Effector memory CD8-positive, alpha-beta T cell (primary cell): ENCODE measurements around the gene HIKESHI.
A peak's percentile ranks its signal among the peaks of the same experiment; 100 is the strongest.
"Not testable (repeated sequence)": the region's sequence is repeated elsewhere in the genome, so short reads cannot be mapped to it uniquely, and the experiment has no call there.

ENCODE experiments used
- ATAC-seq: fragments of 150-1000 bp; cut with Tn5 transposase; replicated peaks from 2 replicates; pipeline ENCODE4 v1.10.0; 2021; ENCODE audit warnings: mild to moderate bottlenecking, moderate library complexity
- DNase-seq, 3 experiments: peaks; one replicate each; pipeline ENCODE4 v3.0.0; 2021
- H3K27ac Mint-ChIP-seq, 2 donors: one replicate each; pipeline ENCODE4 v1.8.0; 2022; ENCODE audit warnings: mild to moderate bottlenecking in 2 of 2, mixed read lengths in 2 of 2, moderate library complexity in 2 of 2
- H3K27me3 Mint-ChIP-seq, 2 donors: one replicate each; pipeline ENCODE4 v1.8.0; 2022; ENCODE audit warnings: mixed read lengths in 2 of 2
- H3K36me3 Mint-ChIP-seq: one replicate; pipeline ENCODE4 v1.8.0; 2022; ENCODE audit warnings: mild to moderate bottlenecking, moderate library complexity, mixed read lengths; ENCODE audit not compliant: insufficient read depth
- H3K4me1 Mint-ChIP-seq, 2 donors: one replicate each; pipeline ENCODE4 v1.8.0; 2022; ENCODE audit warnings: low read depth in 2 of 2, mixed read lengths in 2 of 2
- H3K4me3 Mint-ChIP-seq, 2 donors: one replicate each; pipeline ENCODE4 v1.8.0; 2022; ENCODE audit warnings: mild to moderate bottlenecking in 2 of 2, mixed read lengths in 2 of 2, moderate library complexity in 2 of 2
- H3K9me3 Mint-ChIP-seq, 2 donors: one replicate each; pipeline ENCODE4 v1.8.0; 2022; ENCODE audit warnings: mixed read lengths in 2 of 2

HIKESHI gene

GRCh38 chr11:86277741-86278140 lies 24.3 kb upstream of the HIKESHI start:
- peaks cover 66% of the 10 kb centered on the region for H3K36me3 Mint-ChIP-seq
- ATAC-seq, result no peak

GRCh38 chr11:86278226-86278625 lies 23.8 kb upstream of the HIKESHI start:
- H3K27me3 Mint-ChIP-seq, result no peaks in the 10 kb centered on the region
- no peak overlapping the region for H3K4me3 Mint-ChIP-seq
- H3K9me3 Mint-ChIP-seq, result no peaks in the 10 kb centered on the region
- H3K36me3 Mint-ChIP-seq, result peaks cover 61% of the 10 kb centered on the region
- peaks cover 16 to 17% of the 10 kb centered on the region in 2 donors for H3K4me1 Mint-ChIP-seq
- no peak for ATAC-seq
- no peak overlapping the region for H3K27ac Mint-ChIP-seq
- no peak for DNase-seq

More at GRCh38 chr11:86277741-86278140, 24.3 kb upstream of the HIKESHI start:
- DNase-seq, result no peak
- Mint-ChIP-seq H3K4me3 (no peak overlapping the region), H3K27ac (no peak overlapping the region), H3K27me3 (no peaks in the 10 kb centered on the region), H3K9me3 (no peaks in the 10 kb centered on the region), H3K4me1 (peaks cover 16 to 20% of the 10 kb centered on the region in 2 donors)

GRCh38 chr11:86279747-86280146 lies 22.3 kb upstream of the HIKESHI start:
- H3K36me3 Mint-ChIP-seq, result peaks cover 55% of the 10 kb centered on the region
- H3K27me3 Mint-ChIP-seq, result no peaks in the 10 kb centered on the region
- no peak for DNase-seq
- peaks cover 11 to 13% of the 10 kb centered on the region in 2 donors for H3K4me1 Mint-ChIP-seq
- no peak overlapping the region for H3K27ac Mint-ChIP-seq
- ATAC-seq, result no peak
- no peaks in the 10 kb centered on the region for H3K9me3 Mint-ChIP-seq
- no peak overlapping the region for H3K4me3 Mint-ChIP-seq

- peaks cover 15% of the 10 kb centered on the region for H3K36me3 Mint-ChIP-seq
- peak overlapping the region; percentile 18 to 88 for H3K27ac Mint-ChIP-seq
- H3K9me3 Mint-ChIP-seq, result no peaks in the 10 kb centered on the region
- no peaks in the 10 kb centered on the region for H3K27me3 Mint-ChIP-seq
- DNase-seq (no peak), ATAC-seq (no peak)
- peaks cover 14 to 15% of the 10 kb centered on the region in 2 donors for H3K4me1 Mint-ChIP-seq
- H3K4me3 Mint-ChIP-seq, result no peak overlapping the region
Measured at GRCh38 chr11:86287468-86287796, 14.6 kb upstream of the HIKESHI start.

GRCh38 chr11:86288776-86289507 lies 13.1 kb upstream of the HIKESHI start:
- Mint-ChIP-seq H3K9me3 (no peaks in the 10 kb centered on the region), H3K4me1 (peaks cover 17 to 19% of the 10 kb centered on the region in 2 donors), H3K4me3 (no peak overlapping the region), H3K36me3 (peaks cover 12% of the 10 kb centered on the region), H3K27ac (peak overlapping the region; percentile 73 to 80), H3K27me3 (no peaks in the 10 kb centered on the region)
- DNase-seq, result no peak
- ATAC-seq, result no peak

GRCh38 chr11:86289508-86290280 lies 12.3 kb upstream of the HIKESHI start:
- H3K4me1 Mint-ChIP-seq, result peaks cover 17 to 19% of the 10 kb centered on the region in 2 donors
- ATAC-seq, DNase-seq, H3K27me3 Mint-ChIP-seq, H3K36me3 Mint-ChIP-seq, H3K4me3 Mint-ChIP-seq, H3K9me3 Mint-ChIP-seq: not testable (repeated sequence)
- H3K27ac Mint-ChIP-seq, result peak overlapping the region; percentile 73 to 80

- DNase-seq, result peak; percentile 42 to 56 (median 54)
- H3K27ac Mint-ChIP-seq, result peak overlapping the region in 1 of 2 donors; percentile 35
- ATAC-seq, result peak; percentile 23
Measured at GRCh38 chr11:86291466-86292262, 10.4 kb upstream of the HIKESHI start.

GRCh38 chr11:86292912-86293616 lies 9.0 kb upstream of the HIKESHI start:
- Mint-ChIP-seq H3K4me1 (peaks cover 9 to 14% of the 10 kb centered on the region in 2 donors), H3K9me3 (no peaks in the 10 kb centered on the region), H3K27ac (peak overlapping the region; percentile 46 to 96), H3K36me3 (no peaks in the 10 kb centered on the region), H3K27me3 (no peaks in the 10 kb centered on the region), H3K4me3 (peak overlapping the region in 1 of 2 donors; percentile 0)
- DNase-seq (no peak), ATAC-seq (peak; percentile 75)

More at GRCh38 chr11:86291466-86292262, 10.4 kb upstream of the HIKESHI start:
- Mint-ChIP-seq H3K27me3 (no peaks in the 10 kb centered on the region), H3K9me3 (no peaks in the 10 kb centered on the region), H3K4me1 (peaks cover 15 to 19% of the 10 kb centered on the region in 2 donors), H3K36me3 (no peaks in the 10 kb centered on the region), H3K4me3 (no peak overlapping the region)

GRCh38 chr11:86294026-86294425 lies 8.0 kb upstream of the HIKESHI start:
- no peak for DNase-seq
- ATAC-seq, result no peak
- H3K36me3 Mint-ChIP-seq, result no peaks in the 10 kb centered on the region
- H3K27me3 Mint-ChIP-seq, result no peaks in the 10 kb centered on the region
- H3K9me3 Mint-ChIP-seq, result no peaks in the 10 kb centered on the region
- H3K27ac Mint-ChIP-seq, result peak overlapping the region in 1 of 2 donors; percentile 9
- H3K4me3 Mint-ChIP-seq, result no peak overlapping the region
- H3K4me1 Mint-ChIP-seq, result peaks cover 7 to 10% of the 10 kb centered on the region in 2 donors

- Mint-ChIP-seq H3K27me3 (no peaks in the 10 kb centered on the region), H3K36me3 (peaks cover 9% of the 10 kb centered on the region), H3K4me1 (peaks cover 12 to 18% of the 10 kb centered on the region in 2 donors), H3K27ac (peak overlapping the region; percentile 99 to 100), H3K4me3 (peak overlapping the region; percentile 99 to 100), H3K9me3 (no peaks in the 10 kb centered on the region)
- ATAC-seq (no peak), DNase-seq (no peak)
Measured at GRCh38 chr11:86301742-86302091, 323 bp upstream of the HIKESHI start.

GRCh38 chr11:86303257-86303656 lies 1.2 kb downstream of the HIKESHI start:
- H3K4me3 Mint-ChIP-seq, result peak overlapping the region; percentile 99 to 100
- no peaks in the 10 kb centered on the region for H3K9me3 Mint-ChIP-seq
- peaks cover 10% of the 10 kb centered on the region for H3K36me3 Mint-ChIP-seq
- H3K4me1 Mint-ChIP-seq, result peaks cover 12 to 18% of the 10 kb centered on the region in 2 donors
- DNase-seq (no peak), ATAC-seq (no peak)
- no peaks in the 10 kb centered on the region for H3K27me3 Mint-ChIP-seq
- peak overlapping the region; percentile 99 to 100 for H3K27ac Mint-ChIP-seq

- not testable (repeated sequence) for H3K36me3 Mint-ChIP-seq, H3K9me3 Mint-ChIP-seq, H3K27me3 Mint-ChIP-seq, H3K27ac Mint-ChIP-seq, DNase-seq, ATAC-seq, H3K4me3 Mint-ChIP-seq
- H3K4me1 Mint-ChIP-seq, result peaks cover 20 to 38% of the 10 kb centered on the region in 2 donors
Measured at GRCh38 chr11:86308710-86309109, 6.7 kb downstream of the HIKESHI start.

GRCh38 chr11:86313793-86314192 lies 11.8 kb downstream of the HIKESHI start:
- peaks cover 28% of the 10 kb centered on the region for H3K36me3 Mint-ChIP-seq
- peaks cover 22 to 42% of the 10 kb centered on the region in 2 donors for H3K4me1 Mint-ChIP-seq
- no peaks in the 10 kb centered on the region for H3K27me3 Mint-ChIP-seq
- H3K9me3 Mint-ChIP-seq, result no peaks in the 10 kb centered on the region
- ATAC-seq (no peak), DNase-seq (no peak)
- H3K27ac Mint-ChIP-seq, result peak overlapping the region in 1 of 2 donors; percentile 5
- no peak overlapping the region for H3K4me3 Mint-ChIP-seq
